ENCODE data around the gene ARF6. TPM values are rescaled to one million over a fixed set of nuclear protein-coding genes. Genes with fewer than 3 reads are reported as not detected.

ARF6 gene
- total and polyA plus RNA-seq, 10 of the 15 experiments (the other 5 are each of a cell fraction or from before 2014, with no cell fraction given) = 46.8 to 128 (median 71.9) TPM

GRCh38 chr14:49867831-49868719, 24.8 kb upstream of the ARF6 start (continued):
- TF ChIP-seq BCL3 (IDR thresholded peaks at IDR 0.05; ENCODE audit: borderline replicate concordance, insufficient read depth, low read depth, low read length, poor library complexity, severe bottlenecking) (peak; percentile 44), MEF2B (IDR thresholded peaks at IDR 0.05; ENCODE audit: partially characterized antibody, poor library complexity, severe bottlenecking) (peak; percentile 43), YBX1 (IDR thresholded peaks at IDR 0.05) (no peak), SKIL (IDR thresholded peaks at IDR 0.05; ENCODE audit: low read depth, poor library complexity, severe bottlenecking) (peak; percentile 17), SMAD5 (IDR thresholded peaks at IDR 0.05; ENCODE audit: low read depth) (peak; percentile 80), ESRRA (IDR thresholded peaks at IDR 0.05; ENCODE audit: low read length) (no peak), BACH1 (IDR thresholded peaks at IDR 0.05; ENCODE audit: borderline replicate concordance) (no peak; the same call in 1 of the 2 replicates), RFX5 (IDR thresholded peaks at IDR 0.05; ENCODE audit: low read depth, low read length) (peak; percentile 67; the same call in 1 of the 2 replicates), SMAD1 (IDR thresholded peaks at IDR 0.05; ENCODE audit: low read depth, partially characterized antibody) (peak; percentile 86), PML (IDR thresholded peaks at IDR 0.05; ENCODE audit: low read length) (peak; percentile 83), BRCA1 (IDR thresholded peaks at IDR 0.05; ENCODE audit: low read depth, low read length) (no peak), ZBTB4 (CRISPR knock-in tag; IDR thresholded peaks at IDR 0.05) (no peak), FOXK2 (IDR thresholded peaks at IDR 0.05) (no peak), CEBPB (IDR thresholded peaks at IDR 0.05; ENCODE audit: borderline replicate concordance in 1 of 2, low read depth in 2 of 2, low read length in 2 of 2) (no peak), IKZF1 (conservative IDR thresholded peaks at IDR 0.05) (peak; percentile 28; the same call in 1 of the 2 replicates)
- TF ChIP-seq, protein P1, sequence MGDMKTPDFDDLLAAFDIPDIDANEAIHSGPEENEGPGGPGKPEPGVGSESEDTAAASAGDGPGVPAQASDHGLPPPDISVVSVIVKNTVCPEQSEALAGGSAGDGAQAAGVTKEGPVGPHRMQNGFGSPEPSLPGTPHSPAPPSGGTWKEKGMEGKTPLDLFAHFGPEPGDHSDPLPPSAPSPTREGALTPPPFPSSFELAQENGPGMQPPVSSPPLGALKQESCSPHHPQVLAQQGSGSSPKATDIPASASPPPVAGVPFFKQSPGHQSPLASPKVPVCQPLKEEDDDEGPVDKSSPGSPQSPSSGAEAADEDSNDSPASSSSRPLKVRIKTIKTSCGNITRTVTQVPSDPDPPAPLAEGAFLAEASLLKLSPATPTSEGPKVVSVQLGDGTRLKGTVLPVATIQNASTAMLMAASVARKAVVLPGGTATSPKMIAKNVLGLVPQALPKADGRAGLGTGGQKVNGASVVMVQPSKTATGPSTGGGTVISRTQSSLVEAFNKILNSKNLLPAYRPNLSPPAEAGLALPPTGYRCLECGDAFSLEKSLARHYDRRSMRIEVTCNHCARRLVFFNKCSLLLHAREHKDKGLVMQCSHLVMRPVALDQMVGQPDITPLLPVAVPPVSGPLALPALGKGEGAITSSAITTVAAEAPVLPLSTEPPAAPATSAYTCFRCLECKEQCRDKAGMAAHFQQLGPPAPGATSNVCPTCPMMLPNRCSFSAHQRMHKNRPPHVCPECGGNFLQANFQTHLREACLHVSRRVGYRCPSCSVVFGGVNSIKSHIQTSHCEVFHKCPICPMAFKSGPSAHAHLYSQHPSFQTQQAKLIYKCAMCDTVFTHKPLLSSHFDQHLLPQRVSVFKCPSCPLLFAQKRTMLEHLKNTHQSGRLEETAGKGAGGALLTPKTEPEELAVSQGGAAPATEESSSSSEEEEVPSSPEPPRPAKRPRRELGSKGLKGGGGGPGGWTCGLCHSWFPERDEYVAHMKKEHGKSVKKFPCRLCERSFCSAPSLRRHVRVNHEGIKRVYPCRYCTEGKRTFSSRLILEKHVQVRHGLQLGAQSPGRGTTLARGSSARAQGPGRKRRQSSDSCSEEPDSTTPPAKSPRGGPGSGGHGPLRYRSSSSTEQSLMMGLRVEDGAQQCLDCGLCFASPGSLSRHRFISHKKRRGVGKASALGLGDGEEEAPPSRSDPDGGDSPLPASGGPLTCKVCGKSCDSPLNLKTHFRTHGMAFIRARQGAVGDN (IDR thresholded peaks at IDR 0.05) = peak; percentile 70
